WTC11 (cell line): Measurements from ENCODE around the gene AKT1S1. TPM values are rescaled to one million over a fixed set of nuclear protein-coding genes. Genes with fewer than 3 reads are reported as not detected.

Source experiments
- ATAC-seq: fragments of 200-7000 bp; cut with Tn5 transposase; 2 replicates; pipeline ENCODE4 v1.10.0; 2021; ENCODE audit warnings: mild to moderate bottlenecking, moderate library complexity
- CTCF ChIA-PET: fragments of 300-600 bp; sonication (Branson Sonifier 250); formaldehyde crosslinking; loops from one replicate; lab custom pipeline; 2021; ENCODE audit warnings: antibody characterized with exemption; lab: Charles Lee
- POLR2A ChIA-PET: fragments of 350-600 bp; sonication (Branson Sonifier 250); formaldehyde crosslinking; loops from one replicate; lab custom pipeline; 2021; ENCODE audit warnings: antibody characterized with exemption; lab: Charles Lee
- DNase-seq: peaks from one replicate; pipeline ENCODE4 v3.0.0; 2021; ENCODE audit warnings: low spot score
- H3K27ac Mint-ChIP-seq: 2 replicates; pipeline ENCODE4 v1.8.0; 2021; ENCODE audit warnings: mixed read lengths
- H3K27me3 Mint-ChIP-seq: 2 replicates; pipeline ENCODE4 v1.8.0; 2021; ENCODE audit warnings: low read depth, mild to moderate bottlenecking, moderate library complexity, mixed read lengths
- H3K36me3 Mint-ChIP-seq: 2 replicates; pipeline ENCODE4 v1.8.0; 2021; ENCODE audit warnings: mixed read lengths
- H3K4me1 Mint-ChIP-seq: 2 replicates; pipeline ENCODE4 v1.8.0; 2022; ENCODE audit warnings: mixed read lengths
- H3K4me3 Mint-ChIP-seq: 2 replicates; pipeline ENCODE4 v1.8.0; 2021; ENCODE audit warnings: mild to moderate bottlenecking, moderate library complexity, mixed read lengths
- H3K9me3 Mint-ChIP-seq: 2 replicates; pipeline ENCODE4 v1.8.0; 2021; ENCODE audit warnings: mixed read lengths
- AR ChIP-seq: fragments of 250-450 bp; sonication (Bioruptor Pico); IDR thresholded peaks from 2 replicates; pipeline ENCODE4 v1.9.0; 2021; ENCODE audit warnings: mild to moderate bottlenecking
- ATF2 ChIP-seq: sonication (generic); formaldehyde crosslinking; IDR thresholded peaks from 2 replicates; pipeline ENCODE4 v1.8.1; 2022; ENCODE audit warnings: low read depth, missing genetic modification reagents, borderline replicate concordance
- CREB1 ChIP-seq: sonication (generic); formaldehyde crosslinking; IDR thresholded peaks from 2 replicates; pipeline ENCODE4 v1.8.0; 2023; ENCODE audit warnings: mild to moderate bottlenecking, missing genetic modification reagents
- CREM ChIP-seq: sonication (generic); formaldehyde crosslinking; IDR thresholded peaks from 2 replicates; pipeline ENCODE4 v1.8.1; 2022; ENCODE audit warnings: mild to moderate bottlenecking, missing genetic modification reagents, moderate library complexity
- CTCF ChIP-seq: fragments of 200-600 bp; IDR thresholded peaks from 2 replicates; pipeline ENCODE4 v1.8.0; 2022; ENCODE audit warnings: antibody characterized with exemption
- EMX1 ChIP-seq: fragments of 250-450 bp; sonication (Bioruptor Pico); IDR thresholded peaks from 2 replicates; pipeline ENCODE4 v1.8.0; 2021; ENCODE audit warnings: mild to moderate bottlenecking
- ESRRA ChIP-seq: sonication (generic); formaldehyde crosslinking; IDR thresholded peaks from 2 replicates; pipeline ENCODE4 v1.8.1; 2022; ENCODE audit warnings: mild to moderate bottlenecking, missing genetic modification reagents, borderline replicate concordance
- FOXJ3 ChIP-seq: sonication (generic); formaldehyde crosslinking; IDR thresholded peaks from 2 replicates; pipeline ENCODE4 v1.9.0; 2021; ENCODE audit warnings: missing genetic modification reagents, mild to moderate bottlenecking, borderline replicate concordance
- FOXK1 ChIP-seq: sonication (generic); formaldehyde crosslinking; IDR thresholded peaks from 2 replicates; pipeline ENCODE4 v1.8.0; 2022; ENCODE audit warnings: mild to moderate bottlenecking, moderate library complexity, missing genetic modification reagents
- FOXP1 ChIP-seq: sonication (generic); formaldehyde crosslinking; IDR thresholded peaks from 2 replicates; pipeline ENCODE4 v1.8.0; 2022; ENCODE audit warnings: missing genetic modification reagents, mild to moderate bottlenecking, moderate library complexity, borderline replicate concordance
- IRF1 ChIP-seq: sonication (generic); formaldehyde crosslinking; IDR thresholded peaks from 2 replicates; pipeline ENCODE4 v1.8.0; 2023; ENCODE audit warnings: missing genetic modification reagents
- JUN ChIP-seq: sonication (generic); formaldehyde crosslinking; IDR thresholded peaks from 2 replicates; pipeline ENCODE4 v1.8.0; 2023; ENCODE audit warnings: mild to moderate bottlenecking, missing genetic modification reagents
- MAX ChIP-seq: sonication (generic); formaldehyde crosslinking; IDR thresholded peaks from 2 replicates; pipeline ENCODE4 v1.8.0; 2022; ENCODE audit warnings: mild to moderate bottlenecking, missing genetic modification reagents
- MLX ChIP-seq: sonication (generic); formaldehyde crosslinking; IDR thresholded peaks from 2 replicates; pipeline ENCODE4 v1.8.1; 2023; ENCODE audit warnings: mild to moderate bottlenecking, missing genetic modification reagents, moderate library complexity
- MYBL2 ChIP-seq: sonication (generic); formaldehyde crosslinking; IDR thresholded peaks from 2 replicates; pipeline ENCODE4 v1.8.1; 2023; ENCODE audit warnings: mild to moderate bottlenecking, moderate library complexity, missing genetic modification reagents
- NFE2L1 ChIP-seq: sonication (generic); formaldehyde crosslinking; IDR thresholded peaks from 2 replicates; pipeline ENCODE4 v1.8.1; 2023; ENCODE audit warnings: missing genetic modification reagents
- NFYB ChIP-seq: sonication (generic); formaldehyde crosslinking; conservative IDR thresholded peaks from 2 replicates; pipeline ENCODE4 v1.8.0; 2022; ENCODE audit warnings: low read depth, missing genetic modification reagents
- SP1 ChIP-seq: sonication (generic); formaldehyde crosslinking; conservative IDR thresholded peaks from 2 replicates; pipeline ENCODE4 v1.8.1; 2022; ENCODE audit warnings: missing genetic modification reagents
- TCF7 ChIP-seq: sonication (generic); formaldehyde crosslinking; IDR thresholded peaks from 2 replicates; pipeline ENCODE4 v1.8.0; 2022; ENCODE audit warnings: mild to moderate bottlenecking, low read depth, missing genetic modification reagents, moderate library complexity
- TEAD1 ChIP-seq: sonication (generic); formaldehyde crosslinking; IDR thresholded peaks from 2 replicates; pipeline ENCODE4 v1.8.0; 2022; ENCODE audit warnings: mild to moderate bottlenecking, missing genetic modification reagents
- TP53 ChIP-seq: sonication (generic); formaldehyde crosslinking; IDR thresholded peaks from 2 replicates; pipeline ENCODE4 v1.8.1; 2023; ENCODE audit warnings: mild to moderate bottlenecking, missing genetic modification reagents
- ZNF423 ChIP-seq: fragments of 250-450 bp; sonication (Bioruptor Pico); IDR thresholded peaks from 2 replicates; pipeline ENCODE4 v2.1.2; 2022; ENCODE audit warnings: mild to moderate bottlenecking, moderate library complexity
- total RNA-seq: library from RNA; stranded (reverse); gene quantifications from 3 replicates; pipeline ENCODE4 v1.2.3, GENCODE V29; 2021

Gene AKT1S1
- total RNA-seq, 1 experiment from 2014 or later: 47.8 TPM

- TF ChIP-seq MLX (CRISPR knock-in tag) (no peak), TP53 (CRISPR knock-in tag) (no peak), TEAD1 (CRISPR knock-in tag) (no peak), FOXJ3 (CRISPR knock-in tag) (no peak), CREM (no peak), AR (CRISPR knock-in tag) (no peak)
Observed at GRCh38 chr19:49851456-49852259, 25.5 kb downstream of the AKT1S1 start (continued).

- H3K27me3 Mint-ChIP-seq: peaks cover 3% of the 10 kb centered on the region; the same call in 1 of the 2 replicates
- CTCF ChIA-PET: interaction anchor here (0.6 to 2.5 kb wide), 13 partner anchors 8 to 280 kb away, joined by 3 to 22 read pairs (median 3); partner anchors contain the start of gene FUZ
- peak within 1 kb of the TSS; percentile 95 for H3K27ac Mint-ChIP-seq
- POLR2A ChIA-PET: interaction anchor here (0.5 to 2.6 kb wide), 10 partner anchors 11 to 104 kb away, joined by 3 to 13 read pairs (median 6); partner anchors contain the start of genes AKT1S1, AP2A1, FUZ and TBC1D17
- peak within 1 kb of the TSS; percentile 86 for H3K4me3 Mint-ChIP-seq
- peaks cover 22% of the 10 kb centered on the region for H3K4me1 Mint-ChIP-seq
- ATAC-seq (peak; percentile 81), DNase-seq (peak; percentile 88)
- H3K9me3 Mint-ChIP-seq: peaks cover 10% of the 10 kb centered on the region
- peaks cover 27% of the 10 kb centered on the region for H3K36me3 Mint-ChIP-seq
- peak; percentile 34; the same call in 1 of the 2 replicates for TF ChIP-seq JUN (CRISPR knock-in tag)
- peak; percentile 52; the same call in 1 of the 2 replicates for TF ChIP-seq FOXP1 (CRISPR knock-in tag)
- no peak for TF ChIP-seq ESRRA (CRISPR knock-in tag)
- TF ChIP-seq MYBL2 (CRISPR knock-in tag): 0 out of 2 replicates have a peak, but pooled peaks have one; percentile 26
- TF ChIP-seq CREM: peak; percentile 91; the same call in 1 of the 2 replicates
- peak; percentile 17; the same call in 1 of the 2 replicates for TF ChIP-seq FOXK1
- TF ChIP-seq CREB1: 0 out of 2 replicates have a peak, but pooled peaks have one; percentile 17
- TF ChIP-seq EMX1 (CRISPR knock-in tag): 0 out of 2 replicates have a peak, but pooled peaks have one; percentile 26
- TF ChIP-seq ATF2 (CRISPR knock-in tag): no peak
- TF ChIP-seq ZNF423 (CRISPR knock-in tag): peak; percentile 41; the same call in 1 of the 2 replicates
- 0 out of 2 replicates have a peak, but pooled peaks have one; percentile 7 for TF ChIP-seq IRF1 (CRISPR knock-in tag)
- no peak for TF ChIP-seq AR (CRISPR knock-in tag)
- TF ChIP-seq MAX (CRISPR knock-in tag): peak; percentile 40
- peak; percentile 66; the same call in 1 of the 2 replicates for TF ChIP-seq TCF7
- 0 out of 2 replicates have a peak, but pooled peaks have one; percentile 12 for TF ChIP-seq NFYB (CRISPR knock-in tag)
- peak; percentile 98 for TF ChIP-seq SP1 (CRISPR knock-in tag)
- TF ChIP-seq NFE2L1: peak; percentile 18; the same call in 1 of the 2 replicates
- no peak for TF ChIP-seq CTCF
Observed at GRCh38 chr19:49850487-49851342, 26.4 kb downstream of the AKT1S1 start, which contains the start of gene PTOV1. PTOV1 (plus strand) TSS chr19:49851159.
